SH-SY5Y (cell line): ENCODE results near the gene LRRC27.

Experiments
- GATA2 ChIP-seq: IDR thresholded peaks from 2 replicates; pipeline ENCODE4 v1.6.1; 2011; ENCODE audit warnings: mild to moderate bottlenecking, low read depth, low read length
- GATA3 ChIP-seq: IDR thresholded peaks from 2 replicates; pipeline ENCODE4 v1.6.1; 2011; ENCODE audit warnings: low read depth, mild to moderate bottlenecking, low read length, moderate library complexity

GRCh38 chr10:132289439-132289838, 42.6 kb upstream of the LRRC27 start:
- TF ChIP-seq GATA2 (no peak), GATA3 (no peak)
